ENCODE data around the gene MARS1.

Gene MARS1

GRCh38 chr12:57456737-57457490 is 31.0 kb upstream of the MARS1 start:
- in situ Hi-C loops (cut with HindIII; ENCODE audit: low sequenced_read_pairs): no loop called here

GRCh38 chr12:57458665-57459054 is 29.2 kb upstream of the MARS1 start:
- in situ Hi-C loops (cut with HindIII; ENCODE audit: low sequenced_read_pairs): no loop called here

GRCh38 chr12:57459055-57459749 is 28.7 kb upstream of the MARS1 start:
- in situ Hi-C loops (cut with HindIII; ENCODE audit: low sequenced_read_pairs): no loop called here

- in situ Hi-C loops (cut with HindIII; ENCODE audit: low sequenced_read_pairs): no loop called here
Measured at GRCh38 chr12:57459750-57460467, 28.0 kb upstream of the MARS1 start, which contains the start of gene GLI1. TSS of gene GLI1 (plus strand) at chr12:57459785. CDS start at chr12:57463692, 3,907 bp downstream.

- in situ Hi-C loops (cut with HindIII; ENCODE audit: low sequenced_read_pairs): no loop called here
Measured at GRCh38 chr12:57460468-57460784, 27.4 kb upstream of the MARS1 start.

GRCh38 chr12:57460841-57461275 is 27.0 kb upstream of the MARS1 start:
- in situ Hi-C loops (cut with HindIII; ENCODE audit: low sequenced_read_pairs): no loop called here

- in situ Hi-C loops (cut with HindIII; ENCODE audit: low sequenced_read_pairs): no loop called here
Measured at GRCh38 chr12:57461276-57461916, 26.5 kb upstream of the MARS1 start.

DNA sequence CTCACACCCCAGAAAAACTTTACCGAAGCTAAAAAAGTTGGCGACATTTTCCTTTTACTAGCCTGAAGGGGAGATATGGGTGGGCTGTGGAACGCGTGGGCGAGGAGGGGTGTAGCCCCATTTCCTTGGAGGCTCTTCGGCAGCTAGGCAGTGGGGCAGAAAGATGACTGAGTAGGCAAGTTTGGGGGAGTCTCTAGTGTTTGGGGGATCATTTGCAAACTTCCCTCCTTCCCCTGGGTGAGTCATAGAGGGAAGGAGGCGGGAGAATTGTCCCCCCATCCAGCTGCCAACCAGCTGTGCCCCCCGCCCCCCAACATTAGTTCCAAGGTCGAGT is 26.0 kb upstream of the MARS1 start:
- in situ Hi-C loops (cut with HindIII; ENCODE audit: low sequenced_read_pairs): no loop called here

GRCh38 chr12:57462251-57462911 is 25.5 kb upstream of the MARS1 start:
- in situ Hi-C loops (cut with HindIII; ENCODE audit: low sequenced_read_pairs): no loop called here

GRCh38 chr12:57462912-57463253 is 25.0 kb upstream of the MARS1 start:
- in situ Hi-C loops (cut with HindIII; ENCODE audit: low sequenced_read_pairs): no loop called here

DNA sequence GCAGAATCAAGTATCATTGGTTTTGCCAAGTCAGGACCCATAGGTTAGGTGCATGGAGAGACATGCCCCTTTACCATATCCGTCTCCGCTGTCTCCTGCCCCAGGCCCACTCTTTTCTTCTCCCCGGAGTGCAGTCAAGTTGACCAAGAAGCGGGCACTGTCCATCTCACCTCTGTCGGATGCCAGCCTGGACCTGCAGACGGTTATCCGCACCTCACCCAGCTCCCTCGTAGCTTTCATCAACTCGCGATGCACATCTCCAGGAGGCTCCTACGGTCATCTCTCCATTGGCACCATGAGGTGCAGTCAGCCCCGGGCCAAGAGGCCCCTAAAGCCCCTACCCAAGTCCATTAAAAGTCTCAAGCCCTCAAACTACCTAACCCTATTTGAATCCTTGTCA is 23.3 kb upstream of the MARS1 start:
- in situ Hi-C loops (cut with HindIII; ENCODE audit: low sequenced_read_pairs): no loop called here

DNA sequence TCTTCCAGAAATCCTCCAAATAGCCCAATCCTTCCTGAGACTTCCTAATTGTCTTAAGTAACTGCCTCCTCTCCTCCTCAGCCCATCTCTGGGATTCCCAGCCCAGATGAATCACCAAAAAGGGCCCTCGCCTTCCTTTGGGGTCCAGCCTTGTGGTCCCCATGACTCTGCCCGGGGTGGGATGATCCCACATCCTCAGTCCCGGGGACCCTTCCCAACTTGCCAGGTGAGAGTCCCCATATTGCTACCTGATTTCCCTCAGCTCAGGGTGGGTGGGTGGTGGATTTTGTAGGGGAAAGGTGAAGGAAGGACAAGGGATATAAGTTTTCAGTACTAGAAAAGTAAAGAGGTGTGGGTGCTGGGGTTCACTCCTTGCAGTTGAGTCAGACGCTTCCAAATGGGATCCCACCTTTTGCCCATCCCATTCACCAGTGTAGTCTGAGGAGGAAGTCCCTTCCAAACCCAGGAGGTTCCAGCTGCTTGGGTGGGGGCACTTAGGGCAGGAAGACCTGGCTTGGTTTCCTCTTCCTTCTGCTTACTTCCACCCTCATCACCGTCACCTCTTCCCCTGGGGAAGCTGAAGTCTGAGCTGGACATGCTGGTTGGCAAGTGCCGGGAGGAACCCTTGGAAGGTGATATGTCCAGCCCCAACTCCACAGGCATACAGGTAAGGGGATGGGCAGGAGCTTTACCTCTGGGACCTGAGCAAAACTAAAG is 22.7 kb upstream of the MARS1 start:
- in situ Hi-C loops (cut with HindIII; ENCODE audit: low sequenced_read_pairs): no loop called here

DNA sequence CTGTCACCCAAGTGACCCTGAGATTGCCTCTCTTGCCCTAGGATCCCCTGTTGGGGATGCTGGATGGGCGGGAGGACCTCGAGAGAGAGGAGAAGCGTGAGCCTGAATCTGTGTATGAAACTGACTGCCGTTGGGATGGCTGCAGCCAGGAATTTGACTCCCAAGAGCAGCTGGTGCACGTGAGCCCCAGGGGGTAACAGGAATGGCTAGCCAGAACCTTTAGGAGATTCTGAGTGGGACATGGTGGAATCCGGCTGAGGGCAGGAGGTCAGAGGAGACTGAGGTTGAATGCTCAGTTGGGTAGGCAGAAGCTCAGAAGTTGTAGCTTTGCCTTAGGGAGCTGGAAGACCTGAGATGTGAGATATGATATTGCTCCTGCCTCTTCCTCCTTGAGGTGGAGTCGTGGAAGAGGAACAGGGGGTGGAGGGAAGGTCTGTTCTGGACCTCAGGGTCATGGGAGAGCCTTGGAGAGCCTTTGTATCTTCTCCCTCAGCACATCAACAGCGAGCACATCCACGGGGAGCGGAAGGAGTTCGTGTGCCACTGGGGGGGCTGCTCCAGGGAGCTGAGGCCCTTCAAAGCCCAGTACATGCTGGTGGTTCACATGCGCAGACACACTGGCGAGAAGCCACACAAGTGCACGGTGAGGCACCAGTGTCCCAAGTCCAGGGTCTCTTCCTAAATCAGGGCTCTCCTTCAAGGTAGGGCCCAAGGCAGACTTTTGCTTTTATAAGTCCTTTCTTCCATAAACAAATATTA is 21.9 kb upstream of the MARS1 start:
- in situ Hi-C loops (cut with HindIII; ENCODE audit: low sequenced_read_pairs): no loop called here

DNA sequence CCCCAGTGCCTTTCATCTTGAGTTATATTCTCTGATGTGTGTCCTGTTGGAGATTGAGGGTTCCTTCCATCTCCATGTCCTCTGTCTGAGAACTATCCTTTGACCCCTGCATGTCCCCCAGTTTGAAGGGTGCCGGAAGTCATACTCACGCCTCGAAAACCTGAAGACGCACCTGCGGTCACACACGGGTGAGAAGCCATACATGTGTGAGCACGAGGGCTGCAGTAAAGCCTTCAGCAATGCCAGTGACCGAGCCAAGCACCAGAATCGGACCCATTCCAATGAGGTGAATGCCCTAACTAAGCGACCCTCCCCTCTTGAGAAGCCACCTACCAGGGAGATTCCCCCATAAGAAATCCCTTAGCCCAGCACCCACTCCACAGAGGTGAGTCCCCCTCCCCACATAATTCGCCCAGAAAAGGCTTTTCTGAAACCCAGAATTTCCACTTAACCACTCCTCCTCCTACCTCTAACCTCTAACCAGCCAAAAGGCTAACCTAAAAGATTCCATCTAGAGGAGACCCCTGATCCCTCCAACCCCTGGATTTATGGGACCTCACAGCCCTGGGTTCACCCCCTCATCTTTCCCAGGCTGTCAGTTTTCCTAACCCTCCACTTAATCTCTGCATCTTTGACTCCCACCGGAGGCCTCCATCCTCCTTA is 20.5 kb upstream of the MARS1 start:
- in situ Hi-C loops (cut with HindIII; ENCODE audit: low sequenced_read_pairs): no loop called here

- in situ Hi-C loops (cut with HindIII; ENCODE audit: low sequenced_read_pairs): no loop called here
Measured at GRCh38 chr12:57467915-57468314, 20.0 kb upstream of the MARS1 start.

GRCh38 chr12:57469296-57470164 is 18.3 kb upstream of the MARS1 start:
- in situ Hi-C loops (cut with HindIII; ENCODE audit: low sequenced_read_pairs): no loop called here

- in situ Hi-C loops (cut with HindIII; ENCODE audit: low sequenced_read_pairs): no loop called here
Measured at GRCh38 chr12:57470286-57470969, 17.4 kb upstream of the MARS1 start.
